ENCODE measurements around the gene FIBCD1.

FIBCD1 gene

GRCh38 chr9:130902204-130903185 lies 36.6 kb downstream of the FIBCD1 start:
- H3K27me3 ChIP-seq (ENCODE audit: insufficient read depth, poor library complexity, severe bottlenecking): no peaks in the 10 kb centered on the region
- TF ChIP-seq CTCF (IDR thresholded peaks at IDR 0.05; ENCODE audit: insufficient read depth, low read length): no peak
- no peak overlapping the region for H3K4me3 ChIP-seq (replicated peaks; ENCODE audit: insufficient read depth, low read length)
- no peak for DNase-seq (ENCODE audit: low read depth in 1 of 2, low spot score in 1 of 2)
- H3K27ac ChIP-seq (replicated peaks): no peak overlapping the region

- Histone ChIP-seq H3K27me3 (ENCODE audit: insufficient read depth, poor library complexity, severe bottlenecking) (no peaks in the 10 kb centered on the region), H3K4me3 (replicated peaks; ENCODE audit: insufficient read depth, low read length) (no peak overlapping the region)
- no peak for DNase-seq (ENCODE audit: low read depth in 1 of 2, low spot score in 1 of 2)
Measured at GRCh38 chr9:130901498-130902203, 37.4 kb downstream of the FIBCD1 start.

GRCh38 chr9:130900701-130901497 lies 38.1 kb downstream of the FIBCD1 start:
- Histone ChIP-seq H3K4me3 (replicated peaks; ENCODE audit: insufficient read depth, low read length) (no peak overlapping the region), H3K27me3 (ENCODE audit: insufficient read depth, poor library complexity, severe bottlenecking) (no peaks in the 10 kb centered on the region), H3K27ac (replicated peaks) (no peak overlapping the region)
- TF ChIP-seq POLR2AphosphoS5 (IDR thresholded peaks at IDR 0.05; ENCODE audit: low read depth): no peak
- TF ChIP-seq CTCF (IDR thresholded peaks at IDR 0.05; ENCODE audit: insufficient read depth, low read length): no peak
- TF ChIP-seq GABPA (IDR thresholded peaks at IDR 0.05; ENCODE audit: low read depth): no peak
- DNase-seq (ENCODE audit: low read depth in 1 of 2, low spot score in 1 of 2): no peak

More at GRCh38 chr9:130901498-130902203, 37.4 kb downstream of the FIBCD1 start:
- no peak for TF ChIP-seq CTCF (IDR thresholded peaks at IDR 0.05; ENCODE audit: insufficient read depth, low read length)
- no peak for TF ChIP-seq REST (IDR thresholded peaks at IDR 0.05; ENCODE audit: insufficient replicate concordance, low read depth)
- TF ChIP-seq POLR2AphosphoS5 (IDR thresholded peaks at IDR 0.05; ENCODE audit: low read depth): no peak
- no peak for TF ChIP-seq GABPA (IDR thresholded peaks at IDR 0.05; ENCODE audit: low read depth)
- TF ChIP-seq SPI1 (IDR thresholded peaks at IDR 0.05; ENCODE audit: borderline replicate concordance, low read depth): no peak
- no peak overlapping the region for H3K27ac ChIP-seq (replicated peaks)

- Histone ChIP-seq H3K27ac (replicated peaks) (no peak overlapping the region), H3K4me3 (replicated peaks; ENCODE audit: insufficient read depth, low read length) (no peak overlapping the region), H3K27me3 (ENCODE audit: insufficient read depth, poor library complexity, severe bottlenecking) (no peaks in the 10 kb centered on the region)
- no peak for TF ChIP-seq REST (IDR thresholded peaks at IDR 0.05; ENCODE audit: insufficient replicate concordance, low read depth)
- no peak for TF ChIP-seq SPI1 (IDR thresholded peaks at IDR 0.05; ENCODE audit: borderline replicate concordance, low read depth)
- no peak for TF ChIP-seq POLR2AphosphoS5 (IDR thresholded peaks at IDR 0.05; ENCODE audit: low read depth)
- TF ChIP-seq GABPA (IDR thresholded peaks at IDR 0.05; ENCODE audit: low read depth): no peak
- TF ChIP-seq CTCF (IDR thresholded peaks at IDR 0.05; ENCODE audit: insufficient read depth, low read length): no peak
- no peak for DNase-seq (ENCODE audit: low read depth in 1 of 2, low spot score in 1 of 2)
Measured at GRCh38 chr9:130899051-130899748, 39.8 kb downstream of the FIBCD1 start.
